Mesendoderm (in vitro differentiated cells): ENCODE measurements around the gene LY6G6F.

Source experiments
- DNase-seq: peaks from one replicate; pipeline ENCODE4 v3.0.0; 2013
- H2AK5ac ChIP-seq: 2 replicates; pipeline ENCODE4 v1.6.1; 2013; ENCODE audit warnings: low read length, inconsistent platforms
- H2BK120ac ChIP-seq: 2 replicates; pipeline ENCODE4 v1.6.1; 2013; ENCODE audit warnings: low read depth, mild to moderate bottlenecking, low read length, moderate library complexity, mixed read lengths
- H2BK15ac ChIP-seq: replicated peaks from 2 replicates; pipeline ENCODE4 v1.6.1; 2013; ENCODE audit warnings: low read depth, mild to moderate bottlenecking, moderate library complexity
- H2BK5ac ChIP-seq: 2 replicates; pipeline ENCODE4 v1.6.1; 2013; ENCODE audit warnings: low read length, inconsistent platforms
- H3K18ac ChIP-seq: 2 replicates; pipeline ENCODE4 v1.6.1; 2013; ENCODE audit warnings: mild to moderate bottlenecking, low read length, mixed read lengths
- H3K23ac ChIP-seq: one replicate; pipeline ENCODE4 v1.6.1; 2013; ENCODE audit warnings: low read length
- H3K27ac ChIP-seq: 2 replicates; pipeline ENCODE4 v1.5.1; 2013; ENCODE audit warnings: low read depth, mild to moderate bottlenecking, inconsistent platforms, low read length, moderate library complexity
- H3K27me3 ChIP-seq: 2 replicates; pipeline ENCODE4 v1.6.1; 2013; ENCODE audit warnings: low read length, control low read depth, mild to moderate bottlenecking, inconsistent platforms; ENCODE audit not compliant: insufficient read depth, poor library complexity
- H3K36me3 ChIP-seq: 2 replicates; pipeline ENCODE4 v1.6.1; 2013; ENCODE audit warnings: low read length, inconsistent platforms; ENCODE audit not compliant: control insufficient read depth, insufficient read depth
- H3K4ac ChIP-seq: one replicate; pipeline ENCODE4 v1.6.1; 2013; ENCODE audit warnings: low read depth, mild to moderate bottlenecking, low read length, moderate library complexity
- H3K4me1 ChIP-seq: 2 replicates; pipeline ENCODE4 v1.6.1; 2013; ENCODE audit warnings: low read depth, low read length, inconsistent platforms; ENCODE audit not compliant: control insufficient read depth
- H3K4me2 ChIP-seq: 2 replicates; pipeline ENCODE4 v1.6.1; 2013; ENCODE audit warnings: low read length
- H3K4me3 ChIP-seq: 2 replicates; pipeline ENCODE4 v1.5.1; 2013; ENCODE audit warnings: mild to moderate bottlenecking, low read length
- H3K56ac ChIP-seq: one replicate; pipeline ENCODE4 v1.6.1; 2013; ENCODE audit warnings: low read length
- H3K79me1 ChIP-seq: 2 replicates; pipeline ENCODE4 v1.6.1; 2013; ENCODE audit warnings: low read length, inconsistent platforms
- H3K79me2 ChIP-seq: 2 replicates; pipeline ENCODE4 v1.6.1; 2013; ENCODE audit warnings: mild to moderate bottlenecking, low read length; ENCODE audit not compliant: control insufficient read depth, insufficient read depth
- H3K9ac ChIP-seq: 2 replicates; pipeline ENCODE4 v1.6.1; 2013; ENCODE audit warnings: low read length, inconsistent platforms
- H4K5ac ChIP-seq: one replicate; pipeline ENCODE4 v1.6.1; 2013; ENCODE audit warnings: low read length
- H4K8ac ChIP-seq: one replicate; pipeline ENCODE4 v1.6.1; 2013; ENCODE audit warnings: low read depth, mild to moderate bottlenecking, control low read depth, low read length, moderate library complexity
- WGBS: extraction: QIAGEN DNeasy Blood & Tissue Kit; methylation state at CpG from one replicate; pipeline ENCODE4 v1.1.7; 2013; ENCODE audit warnings: low lambda C conversion rate, missing lambda C conversion rate; ENCODE audit not compliant: insufficient coverage; ENCODE audit errors: extremely low coverage; 5-methylcytosine and 5-hydroxymethylcytosine counted together

LY6G6F gene

DNA sequence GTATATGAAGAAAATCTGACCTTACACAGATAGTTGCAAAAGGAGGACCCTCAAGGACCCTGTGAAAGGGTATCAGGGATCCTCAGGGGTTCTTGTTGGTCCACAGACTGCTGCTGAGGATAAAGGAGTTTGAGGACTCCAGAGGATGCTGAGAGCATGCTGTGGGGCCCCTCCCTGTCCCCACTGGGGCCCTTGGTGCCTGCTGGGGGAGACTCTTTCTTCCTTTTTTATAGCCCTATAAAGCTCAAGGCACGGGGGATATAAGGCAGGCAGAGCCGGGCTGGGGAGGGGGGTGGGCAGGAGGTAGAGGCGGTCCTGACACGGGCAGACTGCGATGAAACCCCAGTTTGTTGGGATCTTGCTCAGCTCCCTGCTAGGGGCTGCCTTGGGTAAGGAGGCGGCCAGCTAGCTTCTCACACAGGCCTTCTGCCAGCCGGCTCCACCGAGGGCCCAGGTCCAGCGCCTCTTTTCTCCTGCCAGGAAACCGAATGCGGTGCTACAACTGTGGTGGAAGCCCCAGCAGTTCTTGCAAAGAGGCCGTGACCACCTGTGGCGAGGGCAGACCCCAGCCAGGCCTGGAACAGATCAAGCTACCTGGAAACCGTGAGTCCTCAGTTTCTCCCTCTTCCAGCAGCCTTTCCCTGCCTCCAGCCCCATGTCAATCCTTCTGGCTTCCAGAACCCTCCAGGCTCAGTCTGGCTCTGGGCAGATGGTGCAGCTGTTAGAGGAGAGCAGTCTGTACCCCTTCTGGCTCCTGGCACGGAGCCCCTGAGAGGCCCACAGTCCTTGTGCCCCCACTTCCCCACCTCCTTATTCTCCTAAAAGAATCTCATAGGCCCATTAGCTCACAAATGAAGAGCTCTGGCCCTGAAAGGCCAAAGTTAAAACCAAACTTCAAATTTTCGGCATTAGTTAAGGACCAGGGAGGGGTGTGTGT is 8.6 kb downstream of the LY6G6F start, which contains the start of gene LY6G6D:
Gene LY6G6D, plus strand, starts transcription at position 327 of the 937 bp plus-strand sequence. Its CDS starts 8 bp downstream, at position 335.
- no peak for DNase-seq
- peak within 1 kb of the TSS; percentile 64 for H3K4ac ChIP-seq
- no peaks in the 10 kb centered on the region for H3K79me2 ChIP-seq
- peak within 1 kb of the TSS; percentile 56 for H2AK5ac ChIP-seq
- peaks cover 23% of the 10 kb centered on the region for H3K4me1 ChIP-seq
- H3K4me3 ChIP-seq = no peak within 1 kb of the TSS
- WGBS = no CpG with 5 or more reads among the region's 16 CpGs
- no peak within 1 kb of the TSS for H3K4me2 ChIP-seq
- no peak within 1 kb of the TSS for H2BK15ac ChIP-seq
- no peak within 1 kb of the TSS for H4K8ac ChIP-seq
- H3K23ac ChIP-seq = peak within 1 kb of the TSS; percentile 98
- no peaks in the 10 kb centered on the region for H3K79me1 ChIP-seq
- peak within 1 kb of the TSS; percentile 96 for H2BK5ac ChIP-seq
- no peaks in the 10 kb centered on the region for H3K27me3 ChIP-seq
- peak within 1 kb of the TSS; percentile 93 for H3K56ac ChIP-seq
- H3K36me3 ChIP-seq = no peaks in the 10 kb centered on the region
- peak within 1 kb of the TSS; percentile 77 for H3K18ac ChIP-seq
- peak within 1 kb of the TSS; percentile 76 for H4K5ac ChIP-seq
- H3K27ac ChIP-seq = peak within 1 kb of the TSS; percentile 69
- H3K9ac ChIP-seq = peak within 1 kb of the TSS; percentile 62
- H2BK120ac ChIP-seq = peak within 1 kb of the TSS; percentile 80

DNA sequence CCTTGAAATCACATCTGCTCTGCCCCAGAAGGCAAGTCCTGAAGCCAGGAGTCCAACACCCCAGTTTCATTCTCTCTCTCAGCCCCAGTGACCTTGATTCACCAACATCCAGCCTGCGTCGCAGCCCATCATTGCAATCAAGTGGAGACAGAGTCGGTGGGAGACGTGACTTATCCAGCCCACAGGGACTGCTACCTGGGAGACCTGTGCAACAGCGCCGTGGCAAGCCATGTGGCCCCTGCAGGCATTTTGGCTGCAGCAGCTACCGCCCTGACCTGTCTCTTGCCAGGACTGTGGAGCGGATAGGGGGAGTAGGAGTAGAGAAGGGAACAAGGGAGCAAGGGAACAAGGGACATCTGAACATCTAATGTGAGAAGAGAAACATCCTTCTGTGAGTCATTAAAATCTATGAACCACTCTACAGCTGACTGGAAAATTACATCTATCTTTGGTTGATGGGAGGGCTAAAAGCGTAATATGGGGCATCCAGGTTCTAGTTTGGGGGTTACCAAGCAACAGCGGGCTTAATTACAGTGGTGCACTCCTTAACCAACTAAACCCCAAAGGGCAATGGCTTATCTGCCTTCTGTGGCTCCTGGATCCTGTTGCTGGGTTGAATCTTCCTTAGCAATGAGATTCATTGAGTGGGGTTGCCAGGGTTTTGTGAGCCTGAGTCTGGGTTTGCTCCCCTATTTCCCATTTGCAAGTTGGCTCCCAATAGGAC is 11.0 kb downstream of the LY6G6F start:
- H3K56ac ChIP-seq = no peak overlapping the region
- no peak overlapping the region for H3K18ac ChIP-seq
- DNase-seq = peak; percentile 85
- H3K4ac ChIP-seq = no peak overlapping the region
- peaks cover 18% of the 10 kb centered on the region for H3K4me1 ChIP-seq
- H3K36me3 ChIP-seq = no peaks in the 10 kb centered on the region
- H3K23ac ChIP-seq = no peak overlapping the region
- no peak overlapping the region for H2BK15ac ChIP-seq
- no peaks in the 10 kb centered on the region for H3K79me1 ChIP-seq
- H2AK5ac ChIP-seq = no peak overlapping the region
- no peak overlapping the region for H2BK120ac ChIP-seq
- no CpG with 5 or more reads among the region's 10 CpGs for WGBS
- no peak overlapping the region for H4K5ac ChIP-seq
- H3K27ac ChIP-seq = no peak overlapping the region
- H3K4me2 ChIP-seq = no peak overlapping the region
- H4K8ac ChIP-seq = no peak overlapping the region
- H3K79me2 ChIP-seq = no peaks in the 10 kb centered on the region
- H3K4me3 ChIP-seq = no peak overlapping the region
- no peak overlapping the region for H2BK5ac ChIP-seq
- no peak overlapping the region for H3K9ac ChIP-seq
- H3K27me3 ChIP-seq = no peaks in the 10 kb centered on the region

DNA sequence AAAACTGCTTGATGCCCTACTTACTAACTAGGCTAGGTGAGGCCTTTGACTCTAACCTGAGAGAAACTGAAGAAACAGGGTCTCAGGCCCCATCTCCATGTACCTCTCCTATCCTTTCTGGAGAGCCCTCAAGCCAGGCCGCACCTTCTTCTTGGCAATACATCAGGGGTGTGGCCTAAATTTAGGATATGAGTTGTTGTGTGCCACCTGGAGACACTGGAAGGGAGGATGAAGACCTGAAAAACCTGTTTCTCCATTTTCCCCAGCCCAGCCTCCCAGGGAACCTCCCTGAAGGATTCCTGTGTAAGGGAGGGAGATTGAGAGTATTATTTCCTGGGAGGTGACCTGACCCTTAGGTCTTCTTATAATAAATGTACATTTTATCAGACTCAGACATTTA is 11.6 kb downstream of the LY6G6F start:
- Histone ChIP-seq H3K4ac (no peak overlapping the region), H3K4me3 (no peak overlapping the region), H3K27me3 (no peaks in the 10 kb centered on the region), H3K79me2 (no peaks in the 10 kb centered on the region), H3K27ac (no peak overlapping the region), H2BK15ac (no peak overlapping the region), H3K18ac (no peak overlapping the region), H2BK5ac (no peak overlapping the region), H4K5ac (no peak overlapping the region), H3K79me1 (no peaks in the 10 kb centered on the region), H3K4me2 (no peak overlapping the region), H3K9ac (no peak overlapping the region), H2AK5ac (no peak overlapping the region), H2BK120ac (no peak overlapping the region), H4K8ac (no peak overlapping the region), H3K23ac (no peak overlapping the region), H3K36me3 (no peaks in the 10 kb centered on the region), H3K56ac (no peak overlapping the region), H3K4me1 (peaks cover 17% of the 10 kb centered on the region)
- DNase-seq = peak; percentile 76
- WGBS = no CpG with 5 or more reads among the region's 1 CpG

DNA sequence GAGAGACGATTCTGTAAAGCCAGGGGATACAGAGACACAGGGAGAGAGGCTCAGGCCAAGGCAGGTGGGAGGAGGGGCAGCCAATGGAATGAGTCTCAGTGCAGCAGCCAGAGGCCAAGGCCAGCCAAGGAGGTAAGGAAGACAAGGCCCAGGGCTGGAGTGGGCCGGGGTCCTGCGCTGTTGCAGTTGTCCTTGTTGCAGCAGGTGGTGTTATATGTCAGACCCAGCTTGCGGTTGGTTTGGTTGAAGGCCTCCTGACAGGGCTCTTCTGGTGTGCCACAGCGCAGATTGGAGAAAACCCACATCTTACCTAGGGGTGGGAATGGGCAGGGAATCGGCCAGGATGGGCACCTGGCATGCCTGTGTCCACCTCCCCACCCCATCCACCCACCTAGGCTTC is 12.3 kb downstream of the LY6G6F start:
- Histone ChIP-seq H2BK120ac (no peak overlapping the region), H4K8ac (no peak overlapping the region), H2BK15ac (no peak overlapping the region), H3K4me1 (peaks cover 12% of the 10 kb centered on the region), H2AK5ac (no peak overlapping the region), H4K5ac (no peak overlapping the region), H3K36me3 (no peaks in the 10 kb centered on the region), H3K4me2 (no peak overlapping the region), H3K23ac (no peak overlapping the region), H3K9ac (no peak overlapping the region), H3K79me2 (no peaks in the 10 kb centered on the region), H3K79me1 (no peaks in the 10 kb centered on the region), H3K27me3 (no peaks in the 10 kb centered on the region), H3K4me3 (no peak overlapping the region), H3K18ac (no peak overlapping the region), H3K56ac (peak overlapping the region; percentile 43), H2BK5ac (no peak overlapping the region), H3K4ac (no peak overlapping the region), H3K27ac (no peak overlapping the region)
- no CpG with 5 or more reads among the region's 6 CpGs for WGBS
- no peak for DNase-seq

DNA sequence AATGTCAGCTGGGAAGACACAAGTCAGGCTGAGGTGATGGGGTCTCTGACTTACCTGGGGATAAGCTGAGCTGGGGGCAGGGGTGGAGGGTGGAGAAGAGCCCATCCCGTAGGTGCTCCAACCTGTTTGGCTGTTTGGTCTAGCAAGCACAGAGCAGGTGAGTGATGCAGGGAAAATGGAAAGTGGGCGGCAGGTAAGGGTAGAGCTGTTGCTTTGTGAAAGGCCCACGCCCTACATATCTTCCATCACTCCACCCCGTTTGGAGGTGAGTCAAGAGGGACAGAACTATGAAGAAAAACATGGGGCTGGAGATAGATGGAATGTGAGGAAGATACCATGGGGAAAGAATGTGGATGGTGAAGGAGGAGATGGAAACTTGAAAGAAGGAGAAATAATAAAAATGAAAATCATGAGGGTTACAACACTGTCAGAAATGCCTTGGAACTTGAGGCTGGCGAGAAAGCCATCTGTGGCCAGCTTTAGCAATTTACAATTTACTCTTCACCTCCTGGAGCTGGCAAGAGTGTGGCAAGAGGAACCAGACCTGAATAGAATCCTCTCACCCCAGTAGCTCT is 13.6 kb downstream of the LY6G6F start:
- H3K23ac ChIP-seq = no peak overlapping the region
- no peak overlapping the region for H3K9ac ChIP-seq
- no peaks in the 10 kb centered on the region for H3K79me2 ChIP-seq
- H3K56ac ChIP-seq = no peak overlapping the region
- no peak overlapping the region for H2BK5ac ChIP-seq
- H3K18ac ChIP-seq = no peak overlapping the region
- H4K5ac ChIP-seq = no peak overlapping the region
- no peaks in the 10 kb centered on the region for H3K27me3 ChIP-seq
- no peak overlapping the region for H3K4me3 ChIP-seq
- H2AK5ac ChIP-seq = no peak overlapping the region
- no peak overlapping the region for H2BK15ac ChIP-seq
- H3K79me1 ChIP-seq = no peaks in the 10 kb centered on the region
- peaks cover 5% of the 10 kb centered on the region for H3K4me1 ChIP-seq
- H3K4me2 ChIP-seq = no peak overlapping the region
- H4K8ac ChIP-seq = no peak overlapping the region
- H3K36me3 ChIP-seq = no peaks in the 10 kb centered on the region
- no peak for DNase-seq
- WGBS = no CpG with 5 or more reads among the region's 5 CpGs
- H2BK120ac ChIP-seq = no peak overlapping the region
- H3K4ac ChIP-seq = no peak overlapping the region
- no peak overlapping the region for H3K27ac ChIP-seq
